SJCRH30 (cell line): ENCODE results near the gene CCDC12. TPM values are rescaled to one million over a fixed set of nuclear protein-coding genes. Genes with fewer than 3 reads are reported as not detected.
A peak's percentile ranks its signal among the peaks of the same experiment; 100 is the strongest.

Experiments
- DNase-seq, 2 experiments: peaks; one replicate each; pipeline ENCODE4 v3.0.0-alpha.2; 2015 to 2020
- H3K27ac ChIP-seq: fragments of 250-450 bp; sonication (Bioruptor Pico); 2 replicates; pipeline ENCODE4 v1.5.1; 2020; ENCODE audit warnings: mild to moderate bottlenecking, moderate library complexity
- H3K27me3 ChIP-seq: fragments of 250-450 bp; sonication (Bioruptor Pico); 2 replicates; pipeline ENCODE4 v1.5.1; 2020; ENCODE audit warnings: mild to moderate bottlenecking, moderate library complexity
- H3K36me3 ChIP-seq: fragments of 250-450 bp; sonication (Bioruptor Pico); 2 replicates; pipeline ENCODE4 v1.5.1; 2020; ENCODE audit warnings: mild to moderate bottlenecking, moderate library complexity
- H3K4me1 ChIP-seq: fragments of 250-450 bp; sonication (Bioruptor Pico); 2 replicates; pipeline ENCODE4 v1.5.1; 2020; ENCODE audit warnings: mild to moderate bottlenecking, moderate library complexity
- H3K4me3 ChIP-seq: fragments of 250-450 bp; sonication (Bioruptor Pico); 2 replicates; pipeline ENCODE4 v1.5.1; 2020; ENCODE audit warnings: mild to moderate bottlenecking, moderate library complexity
- H3K9me3 ChIP-seq: fragments of 250-450 bp; sonication (Bioruptor Pico); replicated peaks from 2 replicates; pipeline ENCODE4 v1.5.1; 2020; ENCODE audit warnings: mild to moderate bottlenecking, moderate library complexity
- total RNA-seq: library from RNA; depleted of rRNA; stranded (reverse); fragments of >200 nt; shearing (Covaris generic); gene quantifications from 2 replicates; pipeline ENCODE4 v1.2.3, GENCODE V29; 2014

The CCDC12 gene
- total RNA-seq, 1 experiment from 2014 or later = 37.8 TPM

DNA sequence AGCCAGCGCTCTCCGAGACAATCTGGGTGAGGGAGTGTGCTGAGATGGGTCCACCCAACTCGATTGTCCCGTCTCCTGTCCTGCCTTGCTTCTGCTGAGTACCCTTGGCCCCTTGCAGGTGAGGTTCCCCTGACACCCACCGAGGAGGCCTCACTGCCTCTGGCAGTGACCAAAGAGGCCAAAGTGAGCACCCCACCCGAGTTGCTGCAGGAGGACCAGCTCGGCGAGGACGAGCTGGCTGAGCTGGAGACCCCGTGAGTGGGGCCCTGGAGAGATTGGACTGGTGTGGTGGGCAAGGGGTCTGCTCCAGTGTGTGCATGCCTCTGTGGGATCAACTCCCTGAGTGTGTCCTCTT, 26.5 kb upstream of the CCDC12 start:
- Histone ChIP-seq H3K36me3 (no peaks in the 10 kb centered on the region), H3K27ac (no peak overlapping the region), H3K4me3 (no peak overlapping the region), H3K9me3 (no peaks in the 10 kb centered on the region), H3K4me1 (no peaks in the 10 kb centered on the region), H3K27me3 (no peaks in the 10 kb centered on the region)
- no peak for DNase-seq

- H3K4me1 ChIP-seq = no peaks in the 10 kb centered on the region
- H3K36me3 ChIP-seq = no peaks in the 10 kb centered on the region
- H3K27me3 ChIP-seq = no peaks in the 10 kb centered on the region
- no peaks in the 10 kb centered on the region for H3K9me3 ChIP-seq
- H3K27ac ChIP-seq = no peak overlapping the region
- DNase-seq = no peak
- H3K4me3 ChIP-seq = no peak overlapping the region
Observed at GRCh38 chr3:47002171-47003055, 25.9 kb upstream of the CCDC12 start.

DNA sequence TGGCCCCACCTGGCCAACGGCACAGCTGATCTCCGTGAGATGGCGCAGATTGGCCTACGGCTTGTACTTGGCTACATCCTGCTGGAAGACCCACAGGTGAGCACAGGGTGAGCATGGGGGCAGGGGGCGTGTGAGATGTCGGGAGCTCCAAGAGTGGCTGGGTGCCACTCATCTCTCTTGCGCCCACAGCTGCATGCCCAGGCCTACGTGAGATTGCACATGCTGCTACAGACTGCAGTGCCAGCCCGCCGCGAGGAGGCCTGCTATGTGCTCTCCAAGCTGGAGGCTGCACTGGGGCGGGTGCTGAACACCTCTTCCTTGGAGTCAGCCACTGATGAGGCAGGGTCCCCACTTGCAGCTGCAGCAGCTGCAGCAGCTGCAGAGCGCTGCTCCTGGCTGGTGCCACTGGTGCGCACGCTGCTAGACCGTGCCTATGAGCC, 25.2 kb upstream of the CCDC12 start:
- no peak for DNase-seq
- Histone ChIP-seq H3K27me3 (no peaks in the 10 kb centered on the region), H3K27ac (no peak overlapping the region), H3K9me3 (no peaks in the 10 kb centered on the region), H3K4me3 (no peak overlapping the region), H3K36me3 (no peaks in the 10 kb centered on the region), H3K4me1 (0 out of 2 replicates have a peak, but pooled peaks cover 3% of the 10 kb centered on the region)

GRCh38 chr3:47000922-47001730, 24.6 kb upstream of the CCDC12 start:
- Histone ChIP-seq H3K9me3 (no peaks in the 10 kb centered on the region), H3K4me3 (no peak overlapping the region), H3K4me1 (0 out of 2 replicates have a peak, but pooled peaks cover 3% of the 10 kb centered on the region), H3K27me3 (no peaks in the 10 kb centered on the region), H3K36me3 (no peaks in the 10 kb centered on the region), H3K27ac (no peak overlapping the region)
- no peak for DNase-seq

DNA sequence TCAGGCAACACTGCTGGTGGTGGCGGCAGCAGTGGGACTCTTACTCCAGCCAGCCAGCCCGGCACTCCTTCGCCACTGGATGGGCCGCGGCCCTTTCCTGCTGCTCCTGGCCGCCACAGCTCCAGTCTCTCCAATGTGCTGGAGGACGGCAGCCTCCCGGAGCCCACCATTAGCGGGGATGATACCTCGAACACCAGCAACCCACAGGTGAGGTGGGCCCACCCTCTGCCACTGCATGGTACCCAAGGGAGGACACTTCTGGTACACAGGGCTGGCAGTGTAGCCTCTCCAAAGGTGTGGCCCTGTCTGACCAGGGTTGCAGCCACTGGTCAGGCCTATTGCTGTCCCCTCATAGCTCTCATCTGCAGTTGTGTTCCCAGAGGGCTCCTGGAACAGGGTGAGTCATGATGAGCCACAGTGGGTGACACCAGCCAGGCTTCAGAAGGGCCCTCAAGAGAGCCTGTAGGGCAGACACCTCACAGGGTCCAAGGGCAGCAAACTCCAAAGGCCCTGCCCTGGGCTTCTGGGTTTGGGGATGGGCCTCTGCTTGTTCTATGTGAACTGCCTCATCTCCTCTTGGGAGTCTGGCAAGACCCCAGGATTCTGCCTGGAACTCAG, 23.8 kb upstream of the CCDC12 start:
- Histone ChIP-seq H3K27me3 (no peaks in the 10 kb centered on the region), H3K4me3 (no peak overlapping the region), H3K9me3 (no peaks in the 10 kb centered on the region), H3K36me3 (no peaks in the 10 kb centered on the region), H3K27ac (no peak overlapping the region), H3K4me1 (peaks cover 3% of the 10 kb centered on the region; the same call in 1 of the 2 replicates)
- no peak for DNase-seq

- no peaks in the 10 kb centered on the region for H3K9me3 ChIP-seq
- H3K36me3 ChIP-seq = no peaks in the 10 kb centered on the region
- no peak for DNase-seq
- no peak overlapping the region for H3K27ac ChIP-seq
- peaks cover 9% of the 10 kb centered on the region for H3K4me1 ChIP-seq
- no peaks in the 10 kb centered on the region for H3K27me3 ChIP-seq
- H3K4me3 ChIP-seq = no peak overlapping the region
Observed at GRCh38 chr3:46999516-47000197, 23.1 kb upstream of the CCDC12 start.

GRCh38 chr3:46998852-46999515, 22.4 kb upstream of the CCDC12 start:
- peaks cover 12% of the 10 kb centered on the region for H3K4me1 ChIP-seq
- no peaks in the 10 kb centered on the region for H3K27me3 ChIP-seq
- no peak overlapping the region for H3K4me3 ChIP-seq
- no peak for DNase-seq
- H3K9me3 ChIP-seq = no peaks in the 10 kb centered on the region
- no peaks in the 10 kb centered on the region for H3K36me3 ChIP-seq
- H3K27ac ChIP-seq = no peak overlapping the region

- Histone ChIP-seq H3K4me1 (peaks cover 12% of the 10 kb centered on the region), H3K36me3 (no peaks in the 10 kb centered on the region), H3K27me3 (no peaks in the 10 kb centered on the region), H3K27ac (no peak overlapping the region), H3K4me3 (no peak overlapping the region), H3K9me3 (no peaks in the 10 kb centered on the region)
- peak; percentile 49 to 61 for DNase-seq
Observed at GRCh38 chr3:46998121-46998851, 21.7 kb upstream of the CCDC12 start.

DNA sequence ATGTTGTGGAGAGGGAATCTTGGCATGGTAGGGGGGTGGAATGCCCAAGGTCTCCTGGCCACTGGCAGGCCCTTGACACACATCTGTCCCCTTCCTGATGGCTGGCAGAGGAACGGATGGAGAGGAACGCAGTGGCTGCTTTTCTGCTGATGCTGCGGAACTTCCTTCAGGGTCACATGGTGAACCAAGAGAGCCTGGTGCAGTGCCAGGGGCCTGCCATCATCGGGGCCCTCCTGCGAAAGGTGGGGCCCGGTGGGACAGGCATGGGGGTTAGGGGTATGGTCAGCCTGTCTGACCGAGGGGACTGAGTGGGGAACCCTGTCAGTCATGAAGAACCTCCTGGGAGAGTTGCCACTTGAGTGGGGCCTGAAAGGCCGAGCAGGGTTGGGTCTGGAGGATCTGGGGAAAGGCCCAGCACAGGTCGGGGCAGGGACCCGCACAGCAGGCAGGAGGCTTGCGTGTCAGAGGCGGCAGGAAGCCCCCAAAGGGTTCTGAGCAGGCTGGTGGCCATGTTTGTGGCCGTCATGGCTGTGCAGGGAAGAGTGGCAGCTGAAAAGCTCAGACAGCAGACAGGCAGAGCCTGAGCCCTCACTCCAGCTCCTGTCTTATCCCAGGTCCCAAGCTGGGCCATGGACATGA, 21.0 kb upstream of the CCDC12 start:
- H3K27me3 ChIP-seq = no peaks in the 10 kb centered on the region
- no peak overlapping the region for H3K4me3 ChIP-seq
- no peaks in the 10 kb centered on the region for H3K36me3 ChIP-seq
- H3K4me1 ChIP-seq = peaks cover 12% of the 10 kb centered on the region
- H3K27ac ChIP-seq = no peak overlapping the region
- no peaks in the 10 kb centered on the region for H3K9me3 ChIP-seq
- DNase-seq = no peak

- Histone ChIP-seq H3K9me3 (no peaks in the 10 kb centered on the region), H3K27ac (no peak overlapping the region)
- DNase-seq = no peak
Observed at GRCh38 chr3:46996689-46997452, 20.3 kb upstream of the CCDC12 start.

GRCh38 chr3:46995901-46996562, 19.5 kb upstream of the CCDC12 start:
- Histone ChIP-seq H3K27ac (no peak overlapping the region), H3K36me3 (no peaks in the 10 kb centered on the region), H3K27me3 (no peaks in the 10 kb centered on the region), H3K4me3 (no peak overlapping the region), H3K4me1 (peaks cover 12% of the 10 kb centered on the region), H3K9me3 (no peaks in the 10 kb centered on the region)
- no peak for DNase-seq

More at GRCh38 chr3:46996689-46997452, 20.3 kb upstream of the CCDC12 start:
- H3K27me3 ChIP-seq = no peaks in the 10 kb centered on the region
- H3K4me3 ChIP-seq = no peak overlapping the region
- H3K4me1 ChIP-seq = peaks cover 12% of the 10 kb centered on the region
- H3K36me3 ChIP-seq = no peaks in the 10 kb centered on the region
